Osteoblast (primary cell): ENCODE results near the gene CRISP1. TPM values are rescaled to one million over a fixed set of nuclear protein-coding genes. Genes with fewer than 3 reads are reported as not detected.

Experiments used
- DNase-seq: peaks from one replicate; pipeline ENCODE4 v3.0.0; 2011; ENCODE audit warnings: low spot score, mixed read lengths; ENCODE audit not compliant: insufficient read length; ENCODE audit errors: missing footprints
- H2AFZ ChIP-seq: 2 replicates; pipeline ENCODE4 v1.6.0; 2011; ENCODE audit warnings: mild to moderate bottlenecking, low read length
- H3K27ac ChIP-seq: 2 replicates; pipeline ENCODE4 v1.5.1; 2011; ENCODE audit warnings: mild to moderate bottlenecking, low read depth, low read length, moderate library complexity
- H3K27me3 ChIP-seq: 2 replicates; pipeline ENCODE4 v1.6.0; 2012; ENCODE audit warnings: mild to moderate bottlenecking, control low read depth, inconsistent platforms, low read length, moderate library complexity; ENCODE audit not compliant: insufficient read depth
- H3K36me3 ChIP-seq: 2 replicates; pipeline ENCODE4 v1.5.1; 2011; ENCODE audit warnings: mild to moderate bottlenecking, low read length, control low read depth, moderate library complexity; ENCODE audit not compliant: insufficient read depth
- H3K4me1 ChIP-seq: 2 replicates; pipeline ENCODE4 v1.5.1; 2011; ENCODE audit warnings: mild to moderate bottlenecking, low read length, control low read depth, moderate library complexity; ENCODE audit not compliant: insufficient read depth
- H3K4me2 ChIP-seq: 2 replicates; pipeline ENCODE4 v1.6.0; 2011; ENCODE audit warnings: mild to moderate bottlenecking, low read length; ENCODE audit not compliant: insufficient read depth
- H3K4me3 ChIP-seq: fragments of 200-600 bp; sonication (generic); 3 replicates; pipeline ENCODE4 v1.5.1; 2012; ENCODE audit warnings: mild to moderate bottlenecking, low read length, inconsistent platforms; ENCODE audit not compliant: insufficient read depth
- H3K79me2 ChIP-seq: 2 replicates; pipeline ENCODE4 v1.6.0; 2012; ENCODE audit warnings: mild to moderate bottlenecking, low read length, control low read depth, inconsistent platforms; ENCODE audit not compliant: insufficient read depth
- H3K9me3 ChIP-seq: 2 replicates; pipeline ENCODE4 v1.5.1; 2011; ENCODE audit warnings: low read depth, low read length, control low read depth
- H4K20me1 ChIP-seq: 2 replicates; pipeline ENCODE4 v1.6.0; 2012; ENCODE audit warnings: mild to moderate bottlenecking, low read length, control low read depth; ENCODE audit not compliant: insufficient read depth
- CTCF ChIP-seq: IDR thresholded peaks from 2 replicates; pipeline ENCODE4 v1.5.1; 2011; ENCODE audit warnings: mild to moderate bottlenecking, low read depth, low read length, moderate library complexity; ENCODE audit errors: extremely low read depth
- total RNA-seq: library from RNA; depleted of rRNA; stranded (reverse); fragments of >200 nt; gene quantifications from 2 replicates; pipeline ENCODE4 v1.2.3, GENCODE V29; 2012

The CRISP1 gene
- total RNA-seq, 1 donor, result not detected

DNA sequence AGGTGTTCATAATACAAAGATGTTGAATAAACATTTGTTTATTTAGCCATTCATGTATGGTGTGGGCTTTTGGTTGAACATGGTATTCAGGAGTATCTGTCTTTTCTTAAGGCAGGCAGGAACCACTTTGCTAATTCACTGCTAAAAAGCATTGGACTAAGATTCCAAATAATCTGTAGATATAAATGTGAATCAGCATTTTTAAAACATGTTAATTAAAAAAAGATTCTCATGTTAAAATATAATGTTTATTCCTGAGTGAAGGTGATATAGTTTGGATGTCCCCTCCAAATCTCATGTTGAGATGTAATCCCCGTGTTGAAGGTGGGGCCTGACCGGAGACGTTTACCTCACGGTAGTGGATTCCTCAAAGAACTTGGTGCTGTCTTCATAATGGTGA lies 19.3 kb downstream of the CRISP1 start:
- Histone ChIP-seq H2AFZ (no peak overlapping the region), H4K20me1 (no peaks in the 10 kb centered on the region), H3K79me2 (no peaks in the 10 kb centered on the region), H3K4me3 (no peak overlapping the region), H3K27me3 (no peaks in the 10 kb centered on the region), H3K4me2 (no peak overlapping the region), H3K27ac (no peak overlapping the region), H3K4me1 (no peaks in the 10 kb centered on the region), H3K36me3 (no peaks in the 10 kb centered on the region), H3K9me3 (no peaks in the 10 kb centered on the region)
- TF ChIP-seq CTCF, result no peak
- DNase-seq, result no peak

- no peak overlapping the region for H3K4me2 ChIP-seq
- H3K27me3 ChIP-seq, result no peaks in the 10 kb centered on the region
- no peaks in the 10 kb centered on the region for H3K9me3 ChIP-seq
- H2AFZ ChIP-seq, result no peak overlapping the region
- H3K4me1 ChIP-seq, result no peaks in the 10 kb centered on the region
- no peak for DNase-seq
- H3K36me3 ChIP-seq, result no peaks in the 10 kb centered on the region
- H4K20me1 ChIP-seq, result no peaks in the 10 kb centered on the region
- no peak overlapping the region for H3K27ac ChIP-seq
- no peak overlapping the region for H3K4me3 ChIP-seq
- H3K79me2 ChIP-seq, result no peaks in the 10 kb centered on the region
- TF ChIP-seq CTCF, result no peak
These were observed 24.9 kb downstream of the CRISP1 start for GRCh38 chr6:49841424-49841823.

DNA sequence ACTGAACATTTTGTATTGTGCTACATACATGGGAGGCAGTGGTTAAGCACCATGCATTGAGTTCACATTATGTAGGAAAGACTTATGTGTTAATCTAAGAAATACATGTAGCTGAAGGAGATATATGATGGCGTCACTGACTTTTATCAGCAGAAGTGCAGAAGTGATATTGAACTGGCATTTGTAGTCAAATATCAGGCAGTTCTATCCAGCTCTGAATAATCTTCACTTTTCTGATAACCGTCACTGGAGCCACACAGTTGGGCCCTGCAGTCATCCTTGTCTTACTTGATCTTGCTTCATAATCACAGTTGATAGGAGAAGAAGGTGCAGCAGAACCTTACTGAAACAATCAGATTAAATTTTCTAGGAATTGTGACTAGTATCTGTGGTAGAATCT lies 26.4 kb downstream of the CRISP1 start:
- no peak for DNase-seq
- H4K20me1 ChIP-seq, result no peaks in the 10 kb centered on the region
- no peak overlapping the region for H3K27ac ChIP-seq
- H3K9me3 ChIP-seq, result no peaks in the 10 kb centered on the region
- no peak overlapping the region for H3K4me3 ChIP-seq
- H3K27me3 ChIP-seq, result no peaks in the 10 kb centered on the region
- no peak for TF ChIP-seq CTCF
- no peaks in the 10 kb centered on the region for H3K4me1 ChIP-seq
- no peak overlapping the region for H2AFZ ChIP-seq
- no peaks in the 10 kb centered on the region for H3K36me3 ChIP-seq
- H3K79me2 ChIP-seq, result no peaks in the 10 kb centered on the region
- H3K4me2 ChIP-seq, result no peak overlapping the region

DNA sequence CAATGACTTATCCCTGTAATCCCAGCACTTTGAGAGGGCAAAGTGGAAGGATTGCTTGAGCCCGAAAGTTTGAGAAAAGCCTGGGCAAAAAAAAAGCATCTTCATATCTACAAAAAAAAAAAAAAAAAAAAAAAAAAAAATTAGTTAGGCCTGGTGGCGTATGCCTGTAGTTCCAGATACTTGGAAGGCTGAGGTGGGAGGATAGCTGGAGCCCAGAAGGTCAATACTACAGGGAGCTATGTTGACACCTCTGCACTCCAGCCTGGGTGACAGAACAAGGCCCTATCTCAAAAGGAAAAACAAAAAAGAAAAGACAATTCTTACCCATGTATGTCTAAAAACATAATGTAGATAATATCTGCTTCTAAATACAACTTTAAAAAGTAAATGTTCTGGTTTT lies 27.2 kb downstream of the CRISP1 start:
- no peaks in the 10 kb centered on the region for H3K79me2 ChIP-seq
- H3K4me3 ChIP-seq, result no peak overlapping the region
- no peak overlapping the region for H3K4me2 ChIP-seq
- TF ChIP-seq CTCF, result no peak
- no peaks in the 10 kb centered on the region for H3K36me3 ChIP-seq
- no peaks in the 10 kb centered on the region for H4K20me1 ChIP-seq
- no peaks in the 10 kb centered on the region for H3K9me3 ChIP-seq
- no peaks in the 10 kb centered on the region for H3K27me3 ChIP-seq
- H3K4me1 ChIP-seq, result no peaks in the 10 kb centered on the region
- H3K27ac ChIP-seq, result no peak overlapping the region
- H2AFZ ChIP-seq, result no peak overlapping the region
- DNase-seq, result no peak
